Lung microvascular endothelial cell (primary cell): ENCODE measurements around the gene EIF3I. TPM values are rescaled to one million over a fixed set of nuclear protein-coding genes. Genes with fewer than 3 reads are reported as not detected.
A peak's percentile ranks its signal among the peaks of the same experiment; 100 is the strongest.

Experiments used
- DNase-seq, 2 donors: peaks; one replicate each; pipeline versions ENCODE4 v3.0.0 to v3.0.0-alpha.2; 2010; ENCODE audit warnings: low read depth in 2 of 2
- total RNA-seq: library from RNA; depleted of rRNA; stranded (reverse); fragments of >200 nt; gene quantifications from 2 replicates; pipeline ENCODE4 v1.2.1, GENCODE V29; 2014

The EIF3I gene
- total RNA-seq, 1 donor from 2014 or later: 227 TPM

GRCh38 chr1:32198237-32199042 lies 23.8 kb upstream of the EIF3I start:
- no peak for DNase-seq

GRCh38 chr1:32199043-32199716 lies 23.0 kb upstream of the EIF3I start:
- DNase-seq: no peak

GRCh38 chr1:32199717-32200072 lies 22.5 kb upstream of the EIF3I start:
- no peak for DNase-seq

- peak; percentile 45 to 52 for DNase-seq
These were observed 21.8 kb upstream of the EIF3I start, which contains the start of gene CCDC28B for GRCh38 chr1:32200226-32201010. Gene CCDC28B (plus strand): TSS chr1:32200595. CDS start chr1:32201936, 1,341 bp downstream.

- peak; percentile 68 to 81 for DNase-seq
These were observed 21.0 kb upstream of the EIF3I start for GRCh38 chr1:32201011-32201855.

GRCh38 chr1:32204943-32205361 lies 17.3 kb upstream of the EIF3I start:
- DNase-seq: no peak

GRCh38 chr1:32205401-32206370 lies 16.5 kb upstream of the EIF3I start, which contains the start of gene IQCC:
Gene IQCC (plus strand): TSS chr1:32205671. CDS start chr1:32205682, 11 bp downstream.
- peak; percentile 84 to 91 for DNase-seq

GRCh38 chr1:32208469-32208868 lies 13.7 kb upstream of the EIF3I start:
- no peak for DNase-seq

GRCh38 chr1:32208891-32209328 lies 13.3 kb upstream of the EIF3I start, which contains the start of gene DCDC2B:
Gene DCDC2B (plus strand): TSS chr1:32209089. CDS start chr1:32209094, 5 bp downstream.
- peak in 1 of 2 donors; percentile 61 for DNase-seq

GRCh38 chr1:32215629-32216480 lies 6.4 kb upstream of the EIF3I start:
- peak; percentile 75 to 84 for DNase-seq

- peak in 1 of 2 donors; percentile 28 for DNase-seq
These were observed 5.6 kb upstream of the EIF3I start for GRCh38 chr1:32216566-32216965.

- DNase-seq: no peak
These were observed 3.2 kb upstream of the EIF3I start for GRCh38 chr1:32219022-32219421.

GRCh38 chr1:32220746-32221580 lies 1.2 kb upstream of the EIF3I start:
- no peak for DNase-seq

- DNase-seq: no peak
These were observed 627 bp upstream of the EIF3I start for GRCh38 chr1:32221581-32221979.

GRCh38 chr1:32223683-32224082 lies 1.5 kb downstream of the EIF3I start:
- DNase-seq: peak in 1 of 2 donors; percentile 77

- DNase-seq: no peak
These were observed 2.1 kb downstream of the EIF3I start for GRCh38 chr1:32224285-32224684.

GRCh38 chr1:32228771-32229170 lies 6.6 kb downstream of the EIF3I start:
- DNase-seq: no peak
